GM12878 (cell line): ENCODE results near the gene ETV7. TPM values are rescaled to one million over a fixed set of nuclear protein-coding genes. Genes with fewer than 3 reads are reported as not detected.

Experiments
- ATAC-seq: fragments of 200-7000 bp; cut with Tn5 transposase; 3 replicates; pipeline ENCODE4 v1.9.1; 2020; ENCODE audit warnings: mild to moderate bottlenecking, moderate library complexity
- BruUV-seq: library from RNA; stranded (reverse); fragments of 400-500 nt; replicated peaks from 2 replicates; lab custom pipeline; 2021; lab: Mats Ljungman, UMichigan
- CTCF ChIA-PET: fragments of 300-600 bp; sonication (Branson Sonifier 250); formaldehyde crosslinking; extraction: SDS; loops from one replicate; lab custom pipeline; 2021; ENCODE audit warnings: inconsistent platforms; lab: Yijun Ruan, JAX
- POLR2A ChIA-PET: fragments of 350-600 bp; formaldehyde crosslinking; extraction: SDS; loops from one replicate; lab custom pipeline; 2021; ENCODE audit warnings: inconsistent platforms; lab: Charles Lee
- RAD21 ChIA-PET: fragments of 300-600 bp; sonication (Branson Sonifier 250); formaldehyde crosslinking; loops from one replicate; lab custom pipeline; 2023; ENCODE audit warnings: antibody characterized with exemption; ENCODE audit not compliant: unreplicated experiment; lab: Charles Lee
- SMC1A ChIA-PET: fragments of 300-600 bp; sonication (Branson Sonifier 250); formaldehyde crosslinking; loops from one replicate; lab custom pipeline; 2023; ENCODE audit not compliant: unreplicated experiment, uncharacterized antibody; lab: Charles Lee
- DNase-seq: peaks from one replicate; pipeline ENCODE4 v3.0.0-alpha.2; 2011; ENCODE audit warnings: low read depth, low spot score
- FAIRE-seq: peaks from 3 replicates; lab custom pipeline; 2011; peaks lifted over from hg19 to GRCh38; lab: Jason Lieb, UNC
- H2AFZ ChIP-seq: 2 replicates; pipeline ENCODE4 v1.6.0; 2011; ENCODE audit warnings: low read depth, low read length, control low read depth; ENCODE audit not compliant: control insufficient read depth
- H3K27ac ChIP-seq: 2 replicates; pipeline ENCODE4 v1.5.1; 2011; ENCODE audit warnings: control low read depth; ENCODE audit not compliant: control insufficient read depth, insufficient read depth
- H3K27me3 ChIP-seq, 2 experiments: replicated peaks in 1 of 2; 2 replicates each; pipeline versions ENCODE4 v1.6.0 to v1.6.1; 2011; ENCODE audit warnings: low read length in 1 of 2; ENCODE audit not compliant: control insufficient read depth in 2 of 2, insufficient read depth in 2 of 2
- H3K36me3 ChIP-seq, 2 experiments: 2 replicates each; pipeline ENCODE4 v1.5.1; 2011; ENCODE audit warnings: low read length in 1 of 2; ENCODE audit not compliant: control insufficient read depth in 2 of 2, insufficient read depth in 2 of 2
- H3K4me1 ChIP-seq: 2 replicates; pipeline ENCODE4 v1.6.1; 2011; ENCODE audit warnings: mild to moderate bottlenecking, low read length, moderate library complexity, mixed read lengths; ENCODE audit not compliant: control insufficient read depth, insufficient read depth
- H3K4me2 ChIP-seq: 2 replicates; pipeline ENCODE4 v1.6.0; 2011; ENCODE audit warnings: control low read depth; ENCODE audit not compliant: control insufficient read depth, insufficient read depth
- H3K4me3 ChIP-seq: fragments of 200-600 bp; sonication (generic); 2 replicates; pipeline ENCODE4 v1.5.1; 2016
- H3K79me2 ChIP-seq: 2 replicates; pipeline ENCODE4 v1.6.0; 2011; ENCODE audit warnings: low read length; ENCODE audit not compliant: control insufficient read depth, insufficient read depth
- H3K9ac ChIP-seq: 2 replicates; pipeline ENCODE4 v1.8.0; 2011; ENCODE audit warnings: low read length, control low read depth, mixed read lengths; ENCODE audit not compliant: control insufficient read depth, insufficient read depth
- H3K9me3 ChIP-seq: replicated peaks from 3 replicates; pipeline ENCODE4 v1.5.1; 2011; ENCODE audit warnings: mild to moderate bottlenecking, low read length; ENCODE audit not compliant: control insufficient read depth, insufficient read depth
- H4K20me1 ChIP-seq: 2 replicates; pipeline ENCODE4 v1.6.0; 2011; ENCODE audit not compliant: control insufficient read depth, insufficient read depth
- ATF3 ChIP-seq: IDR thresholded peaks from 2 replicates; pipeline ENCODE4 v1.6.1; 2011; ENCODE audit warnings: low read depth, mild to moderate bottlenecking, low read length, moderate library complexity, borderline replicate concordance; ENCODE audit errors: extremely low read depth
- FOXK2 ChIP-seq: fragments of 450-650 bp; IDR thresholded peaks from 2 replicates; pipeline ENCODE4 v1.6.1; 2017; ENCODE audit warnings: mild to moderate bottlenecking, moderate library complexity
- KDM1A ChIP-seq: fragments of 200-600 bp; sonication (generic); IDR thresholded peaks from 2 replicates; pipeline ENCODE4 v1.6.1; 2016; ENCODE audit warnings: borderline replicate concordance
- KLF5 ChIP-seq: fragments of 450-650 bp; IDR thresholded peaks from 2 replicates; pipeline ENCODE4 v1.6.1; 2014; ENCODE audit warnings: mild to moderate bottlenecking; ENCODE audit not compliant: partially characterized antibody
- NFYA ChIP-seq: IDR thresholded peaks from 2 replicates; pipeline ENCODE4 v1.6.1; 2011; ENCODE audit warnings: low read depth, mild to moderate bottlenecking, low read length, improper control_type of control experiment, borderline replicate concordance
- PAX5 ChIP-seq: IDR thresholded peaks from 2 replicates; pipeline ENCODE4 v1.6.1; 2011; ENCODE audit warnings: low read depth, low read length, borderline replicate concordance
- POLR2A ChIP-seq: IDR thresholded peaks from 2 replicates; pipeline ENCODE4 v1.6.1; 2011; ENCODE audit warnings: low read depth, mild to moderate bottlenecking, low read length
- SP1 ChIP-seq: IDR thresholded peaks from one replicate; pipeline ENCODE4 v1.6.1; 2011; ENCODE audit warnings: low read depth, low read length
- SREBF2 ChIP-seq: IDR thresholded peaks from 2 replicates; pipeline ENCODE4 v1.6.1; 2012; ENCODE audit warnings: mild to moderate bottlenecking, low read length
- STAT3 ChIP-seq: IDR thresholded peaks from 2 replicates; pipeline ENCODE4 v1.6.1; 2011; ENCODE audit warnings: low read depth, low read length, improper control_type of control experiment
- ZBED1 ChIP-seq: IDR thresholded peaks from 2 replicates; pipeline ENCODE4 v1.6.1; 2016; ENCODE audit warnings: borderline replicate concordance
- ZBTB33 ChIP-seq: fragments of 450-650 bp; IDR thresholded peaks from 2 replicates; pipeline ENCODE4 v1.6.1; 2017; ENCODE audit warnings: mild to moderate bottlenecking
- ZNF274 ChIP-seq: IDR thresholded peaks from one replicate; pipeline ENCODE4 v1.8.0; 2011; ENCODE audit not compliant: insufficient read length, insufficient read depth
- WGBS: methylation state at CpG from one replicate; pipeline ENCODE4 v1.1.6; 2016; ENCODE audit warnings: low lambda C conversion rate; ENCODE audit not compliant: insufficient replicate concordance, insufficient coverage; ENCODE audit errors: missing lambda C conversion rate; 5-methylcytosine and 5-hydroxymethylcytosine counted together
- in situ Hi-C: fragments of 300-500 bp; cut with MboI; formaldehyde crosslinking; loops from 9 replicates; pipeline ENCODE4 v1.14.3; 2018; ENCODE audit warnings: mixed read lengths
- intact Hi-C: fragments of 100-400 bp; cut with micrococcal nuclease; formaldehyde crosslinking; loops from one replicate; pipeline ENCODE4 v1.14.2; 2022; ENCODE audit not compliant: unreplicated experiment
- polyA plus RNA-seq, 11 experiments: library from polyadenylated mRNA; depleted of rRNA in 4 of 11; unstranded in 6 of 11; stranded (reverse) in 5 of 11; fragments of >200 nt; fragmentation: Nextera tagmentation in 4 of 11; fragmentation: Illumina TruSeq in 1 of 11; extraction: Ambion mirVana in 4 of 11; extraction: Trizol in 1 of 11; gene quantifications; 1 replicate in 1 of 11; 2 replicates in 10 of 11; pipeline versions ENCODE4 v1.2.1 to v1.2.3, GENCODE V29; 2011 to 2016; ENCODE audit warnings: inconsistent platforms in 2 of 11, missing spikeins in 2 of 11, low read depth in 1 of 11
- total RNA-seq, 4 experiments: library from RNA; depleted of rRNA in 3 of 4; stranded (reverse); fragments of >200 nt in 3 of 4; fragmentation: Illumina TruSeq in 1 of 4; extraction: Trizol in 1 of 4; gene quantifications; 2 replicates each; pipeline versions ENCODE4 v1.2.1 to v1.2.3, GENCODE V29; 2013 to 2021
- TF ChIP-seq, protein P1 (sequence below): IDR thresholded peaks from 2 replicates; pipeline ENCODE4 v1.6.1; 2012; ENCODE audit warnings: low read depth, low read length, improper control_type of control experiment
- TF ChIP-seq, protein P2 (sequence below): fragments of 450-650 bp; IDR thresholded peaks from 2 replicates; pipeline ENCODE4 v1.6.1; 2018; ENCODE audit warnings: mild to moderate bottlenecking, low read depth, moderate library complexity; ENCODE audit not compliant: partially characterized antibody

Gene ETV7
- total and polyA plus RNA-seq, 10 of the 15 experiments (the other 5 are each of a cell fraction or from before 2014, with no cell fraction given): 0.04 to 1.8 (median 1.3) TPM

DNA sequence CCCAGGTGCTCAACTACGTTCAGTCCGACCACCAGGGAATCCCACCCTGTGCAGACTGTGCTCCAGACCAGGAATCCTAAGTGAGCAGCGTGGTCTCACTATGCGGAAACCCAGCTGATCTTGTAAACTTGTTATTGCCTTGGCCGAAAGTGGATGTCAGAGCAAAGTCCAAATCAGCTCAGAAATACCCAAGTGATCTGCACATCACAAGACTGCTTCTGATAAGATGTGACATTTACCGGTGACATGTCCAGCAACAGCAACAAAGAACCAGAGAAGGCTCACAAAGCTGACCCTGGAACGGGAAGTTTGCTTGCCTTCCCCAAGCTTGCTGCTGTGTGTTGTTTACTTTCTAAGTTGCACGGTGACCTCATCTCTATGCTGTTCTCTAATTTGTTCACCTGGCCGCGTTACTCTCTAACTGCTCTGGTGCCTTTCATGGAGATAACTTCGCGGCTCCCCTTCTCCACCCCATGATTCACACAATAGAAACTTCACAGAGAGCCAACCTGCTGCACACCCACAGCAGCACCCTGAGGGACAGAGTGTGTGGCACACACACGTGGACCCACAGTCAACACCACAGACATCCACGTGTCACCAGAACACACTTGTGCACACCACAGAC lies 52.5 kb downstream of the ETV7 start (continued):
- TF ChIP-seq ZBTB33: peak; percentile 57; the same call in 1 of the 2 replicates

DNA sequence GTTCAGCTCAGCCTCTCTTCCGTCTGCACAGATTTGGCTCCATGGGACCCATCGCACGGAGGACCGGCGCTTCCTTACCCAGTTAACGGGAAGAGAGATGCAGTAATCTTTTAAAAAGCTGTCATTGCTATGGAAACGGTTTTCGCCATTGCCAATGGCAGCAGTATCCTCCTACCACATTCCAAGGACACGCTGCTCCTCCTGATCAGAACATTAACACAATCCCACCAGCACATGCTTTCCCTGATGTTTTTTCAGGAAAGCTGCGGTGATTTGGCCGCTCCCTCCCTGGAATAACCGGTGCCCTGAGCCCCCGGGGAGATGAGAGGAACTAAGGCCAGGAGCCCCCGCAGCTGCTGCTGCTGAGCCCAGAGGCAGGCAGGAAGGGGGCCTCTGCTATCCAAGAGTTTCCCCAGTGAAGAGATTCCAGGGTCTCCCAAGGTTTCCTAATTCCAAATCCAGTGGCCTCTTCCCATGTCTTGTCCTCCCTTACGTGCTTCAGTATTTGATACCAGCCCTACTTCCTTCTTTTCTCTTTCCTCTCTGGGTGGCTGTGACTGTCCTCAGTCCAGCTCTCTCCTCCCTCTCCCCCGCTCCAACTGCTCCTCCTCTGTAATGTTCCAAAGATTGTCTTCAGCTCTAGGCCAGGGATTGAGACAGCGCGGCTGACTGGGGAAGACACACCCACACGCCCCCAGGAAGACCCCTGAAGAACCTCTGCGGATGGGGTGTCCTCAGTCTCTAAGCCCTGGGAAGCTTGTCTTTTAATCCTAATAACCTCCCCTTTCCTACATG lies 53.3 kb downstream of the ETV7 start:
- H3K9ac ChIP-seq: no peak overlapping the region
- CTCF ChIA-PET: interaction anchor here (0.5 to 19.9 kb wide), 7 partner anchors 8 to 448 kb away, joined by 3 to 483 read pairs (median 7); no protein-coding TSS in a partner anchor
- WGBS: 52% methylated on average over 20 of the region's 20 CpGs
- H3K79me2 ChIP-seq: no peaks in the 10 kb centered on the region
- RAD21 ChIA-PET: interaction anchor here (0.5 to 11.6 kb wide), 6 partner anchors 14 to 221 kb away, joined by 3 to 311 read pairs (median 3); no protein-coding TSS in a partner anchor
- H3K4me3 ChIP-seq: no peak overlapping the region
- no peak overlapping the region for H3K27ac ChIP-seq
- H4K20me1 ChIP-seq: no peaks in the 10 kb centered on the region
- SMC1A ChIA-PET: interaction anchor here (0.8 to 13.7 kb wide), 8 partner anchors 14 to 413 kb away, joined by 3 to 386 read pairs (median 4); partner anchors contain the start of gene SRPK1
- POLR2A ChIA-PET: interaction anchor here (0.6 to 6.0 kb wide), 7 partner anchors 12 to 243 kb away, joined by 3 to 44 read pairs (median 3); no protein-coding TSS in a partner anchor
- in situ Hi-C loops (no loop called here), intact Hi-C loops (no loop called here)
- H3K27me3 ChIP-seq: peaks cover 0 to 6% of the 10 kb centered on the region in 2 experiments; a peak in 1 of 4 replicates
- no peak for FAIRE-seq
- no peak for DNase-seq
- H3K4me1 ChIP-seq: peaks cover 22% of the 10 kb centered on the region
- ATAC-seq: no peak
- BruUV-seq: no TSS peak
- H2AFZ ChIP-seq: no peak overlapping the region
- H3K36me3 ChIP-seq: no peaks in the 10 kb centered on the region
- H3K4me2 ChIP-seq: no peak overlapping the region
- no peaks in the 10 kb centered on the region for H3K9me3 ChIP-seq
- TF ChIP-seq, protein P1, sequence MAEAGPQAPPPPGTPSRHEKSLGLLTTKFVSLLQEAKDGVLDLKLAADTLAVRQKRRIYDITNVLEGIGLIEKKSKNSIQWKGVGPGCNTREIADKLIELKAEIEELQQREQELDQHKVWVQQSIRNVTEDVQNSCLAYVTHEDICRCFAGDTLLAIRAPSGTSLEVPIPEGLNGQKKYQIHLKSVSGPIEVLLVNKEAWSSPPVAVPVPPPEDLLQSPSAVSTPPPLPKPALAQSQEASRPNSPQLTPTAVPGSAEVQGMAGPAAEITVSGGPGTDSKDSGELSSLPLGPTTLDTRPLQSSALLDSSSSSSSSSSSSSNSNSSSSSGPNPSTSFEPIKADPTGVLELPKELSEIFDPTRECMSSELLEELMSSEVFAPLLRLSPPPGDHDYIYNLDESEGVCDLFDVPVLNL: no peak
- TF ChIP-seq, protein P2, sequence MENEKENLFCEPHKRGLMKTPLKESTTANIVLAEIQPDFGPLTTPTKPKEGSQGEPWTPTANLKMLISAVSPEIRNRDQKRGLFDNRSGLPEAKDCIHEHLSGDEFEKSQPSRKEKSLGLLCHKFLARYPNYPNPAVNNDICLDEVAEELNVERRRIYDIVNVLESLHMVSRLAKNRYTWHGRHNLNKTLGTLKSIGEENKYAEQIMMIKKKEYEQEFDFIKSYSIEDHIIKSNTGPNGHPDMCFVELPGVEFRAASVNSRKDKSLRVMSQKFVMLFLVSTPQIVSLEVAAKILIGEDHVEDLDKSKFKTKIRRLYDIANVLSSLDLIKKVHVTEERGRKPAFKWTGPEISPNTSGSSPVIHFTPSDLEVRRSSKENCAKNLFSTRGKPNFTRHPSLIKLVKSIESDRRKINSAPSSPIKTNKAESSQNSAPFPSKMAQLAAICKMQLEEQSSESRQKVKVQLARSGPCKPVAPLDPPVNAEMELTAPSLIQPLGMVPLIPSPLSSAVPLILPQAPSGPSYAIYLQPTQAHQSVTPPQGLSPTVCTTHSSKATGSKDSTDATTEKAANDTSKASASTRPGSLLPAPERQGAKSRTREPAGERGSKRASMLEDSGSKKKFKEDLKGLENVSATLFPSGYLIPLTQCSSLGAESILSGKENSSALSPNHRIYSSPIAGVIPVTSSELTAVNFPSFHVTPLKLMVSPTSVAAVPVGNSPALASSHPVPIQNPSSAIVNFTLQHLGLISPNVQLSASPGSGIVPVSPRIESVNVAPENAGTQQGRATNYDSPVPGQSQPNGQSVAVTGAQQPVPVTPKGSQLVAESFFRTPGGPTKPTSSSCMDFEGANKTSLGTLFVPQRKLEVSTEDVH: no peak
- TF ChIP-seq ZBED1 (no peak), NFYA (no peak), ATF3 (no peak), ZNF274 (no peak), SREBF2 (no peak), POLR2A (no peak), FOXK2 (no peak), KDM1A (no peak), KLF5 (no peak), PAX5 (no peak), STAT3 (no peak), SP1 (no peak)
